Activated T-helper 2 cell treated with anti-CD3 and anti-CD28 coated beads, Interferon-gamma antibody, Interleukin-2, Interleukin-4, amounts not matched to agents 10 μg/mL and 5 μg/mL and 100 μg/mL, durations not matched to agents 14 hours and 24 hours and 36 hours (primary cell): ENCODE measurements around the gene LTK. TPM values are rescaled to one million over a fixed set of nuclear protein-coding genes. Genes with fewer than 3 reads are reported as not detected.
A peak's percentile ranks its signal among the peaks of the same experiment; 100 is the strongest.

Source experiments
- DNase-seq: peaks from one replicate; pipeline ENCODE4 v3.0.0; 2021; ENCODE audit warnings: low spot score
- H3K27ac Mint-ChIP-seq: one replicate; pipeline ENCODE4 v1.8.0; 2021; ENCODE audit warnings: mixed read lengths
- H3K27me3 Mint-ChIP-seq: one replicate; pipeline ENCODE4 v1.8.0; 2021; ENCODE audit warnings: low read depth, mixed read lengths
- H3K36me3 Mint-ChIP-seq: one replicate; pipeline ENCODE4 v1.8.0; 2021; ENCODE audit warnings: low read depth, mixed read lengths
- H3K4me1 Mint-ChIP-seq: one replicate; pipeline ENCODE4 v1.8.0; 2021; ENCODE audit warnings: low read depth, mixed read lengths
- H3K4me3 Mint-ChIP-seq: one replicate; pipeline ENCODE4 v1.8.0; 2021; ENCODE audit warnings: low read depth, mild to moderate bottlenecking, moderate library complexity, mixed read lengths
- H3K9me3 Mint-ChIP-seq: one replicate; pipeline ENCODE4 v1.8.0; 2021; ENCODE audit warnings: mixed read lengths
- intact Hi-C: fragments of 100-400 bp; cut with micrococcal nuclease; formaldehyde crosslinking; loops from one replicate; pipeline ENCODE4 v1.15.1; 2023
- total RNA-seq: library from RNA; stranded (reverse); gene quantifications from 2 replicates; pipeline ENCODE4 v1.2.3, GENCODE V29; 2022

LTK gene
- total RNA-seq, 1 donor from 2014 or later: 0.18 TPM

DNA sequence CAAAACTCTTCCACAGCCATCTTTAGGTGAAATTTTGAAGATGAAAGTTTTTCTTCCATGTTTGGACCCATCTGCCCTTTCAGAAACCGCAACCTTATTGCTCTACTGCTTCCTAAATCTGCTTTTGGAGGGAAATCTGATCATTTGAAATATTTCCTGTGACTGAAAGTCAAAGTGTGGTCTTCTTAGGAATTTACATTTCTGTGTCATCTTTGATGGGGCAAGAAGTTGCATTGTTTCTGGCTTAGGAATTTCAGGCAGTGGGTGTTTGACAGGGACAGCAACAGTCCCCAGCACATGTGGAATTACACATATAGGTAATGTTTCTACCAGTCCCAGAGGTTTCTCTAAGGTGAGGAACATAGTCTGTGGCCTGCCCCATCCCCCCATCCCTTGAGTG lies 40.1 kb upstream of the LTK start:
- peaks cover 22% of the 10 kb centered on the region for H3K27me3 Mint-ChIP-seq
- DNase-seq: no peak
- no peaks in the 10 kb centered on the region for H3K9me3 Mint-ChIP-seq
- no peaks in the 10 kb centered on the region for H3K36me3 Mint-ChIP-seq
- intact Hi-C loops: no loop called here
- H3K4me3 Mint-ChIP-seq: no peak overlapping the region
- peaks cover 17% of the 10 kb centered on the region for H3K4me1 Mint-ChIP-seq
- H3K27ac Mint-ChIP-seq: no peak overlapping the region

DNA sequence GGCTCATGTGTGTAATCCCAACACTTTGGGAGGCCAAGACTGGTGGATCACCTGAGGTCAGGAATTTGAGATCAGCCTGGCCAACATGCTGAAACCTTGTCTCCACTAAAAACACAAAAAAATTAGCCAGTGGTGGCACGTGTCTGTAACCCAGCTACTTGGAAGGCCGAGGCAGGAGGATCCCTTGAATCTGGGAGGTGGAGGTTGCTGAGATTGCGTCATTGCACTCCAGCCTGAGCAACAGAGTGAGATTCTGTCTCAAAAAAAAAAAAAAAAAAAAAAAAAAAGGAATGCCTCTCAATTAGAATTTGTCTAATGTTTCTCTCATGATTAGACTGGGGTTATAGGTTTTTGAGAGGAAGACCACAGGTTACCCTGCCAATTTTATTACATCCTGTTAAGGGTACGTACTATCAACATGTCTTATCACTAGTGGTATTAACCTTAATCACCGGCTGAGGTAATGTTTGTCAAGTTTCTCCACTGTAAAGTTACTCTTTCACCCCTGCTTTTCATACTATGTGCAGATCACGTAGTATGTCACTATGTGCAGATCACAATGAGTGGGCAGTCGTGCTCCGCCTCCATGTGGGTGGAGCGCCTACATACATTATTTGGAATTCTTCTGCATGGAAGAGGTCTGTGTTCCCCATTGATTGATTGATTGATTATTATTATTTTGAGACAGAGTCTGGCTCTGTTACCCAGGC lies 36.6 kb upstream of the LTK start:
- H3K4me1 Mint-ChIP-seq: peaks cover 5% of the 10 kb centered on the region
- no peak overlapping the region for H3K4me3 Mint-ChIP-seq
- intact Hi-C loops: no loop called here
- H3K27me3 Mint-ChIP-seq: peaks cover 8% of the 10 kb centered on the region
- no peak for DNase-seq
- H3K9me3 Mint-ChIP-seq: no peaks in the 10 kb centered on the region
- H3K36me3 Mint-ChIP-seq: no peaks in the 10 kb centered on the region
- H3K27ac Mint-ChIP-seq: no peak overlapping the region

DNA sequence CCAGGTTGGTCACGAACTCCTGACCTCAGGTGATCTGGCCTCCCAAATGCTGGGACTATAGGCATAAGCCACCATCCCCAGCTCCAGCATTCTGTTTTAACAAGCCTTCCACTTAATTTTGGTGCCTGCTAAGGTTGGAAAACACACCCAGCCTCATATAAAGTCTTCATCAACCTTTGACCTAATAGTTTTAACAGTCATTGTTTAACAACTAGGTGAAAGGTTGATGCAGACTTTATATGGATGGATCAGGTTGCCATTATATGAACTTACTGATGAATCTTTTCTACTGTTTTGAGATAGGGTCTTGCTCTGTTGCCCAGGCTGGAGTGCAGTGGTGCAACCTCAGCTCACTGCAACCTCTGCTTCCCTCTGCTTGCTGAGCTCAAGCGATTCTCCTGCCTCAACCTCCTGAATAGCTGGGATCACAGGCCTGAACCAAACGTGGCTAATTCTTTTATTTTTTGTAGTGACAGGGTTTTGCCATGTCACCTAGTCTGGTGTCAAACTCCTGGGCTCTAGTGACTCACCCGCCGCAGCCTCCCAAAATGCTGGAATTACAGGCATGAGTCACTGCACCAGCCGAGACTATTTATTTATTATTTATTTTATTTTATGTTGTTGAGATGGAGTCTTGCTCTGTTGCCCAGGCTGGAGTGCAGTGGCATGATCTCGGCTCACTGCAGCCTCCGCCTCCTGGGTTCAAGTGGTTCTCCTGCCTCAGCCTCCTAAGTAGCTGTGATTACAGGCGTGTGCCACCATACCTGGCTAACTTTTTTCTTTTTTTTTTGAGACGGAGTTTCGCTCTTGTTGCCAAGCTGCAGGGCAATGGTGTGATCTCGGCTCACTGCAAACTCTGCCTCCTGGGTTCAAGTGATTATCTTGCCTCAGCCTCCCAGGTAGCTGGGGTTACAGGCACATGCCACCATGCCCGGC lies 33.5 kb upstream of the LTK start:
- H3K27ac Mint-ChIP-seq: no peak overlapping the region
- no peak overlapping the region for H3K4me3 Mint-ChIP-seq
- intact Hi-C loops: no loop called here
- H3K36me3 Mint-ChIP-seq: no peaks in the 10 kb centered on the region
- H3K9me3 Mint-ChIP-seq: no peaks in the 10 kb centered on the region
- DNase-seq: no peak
- H3K4me1 Mint-ChIP-seq: peaks cover 11% of the 10 kb centered on the region
- H3K27me3 Mint-ChIP-seq: no peaks in the 10 kb centered on the region

DNA sequence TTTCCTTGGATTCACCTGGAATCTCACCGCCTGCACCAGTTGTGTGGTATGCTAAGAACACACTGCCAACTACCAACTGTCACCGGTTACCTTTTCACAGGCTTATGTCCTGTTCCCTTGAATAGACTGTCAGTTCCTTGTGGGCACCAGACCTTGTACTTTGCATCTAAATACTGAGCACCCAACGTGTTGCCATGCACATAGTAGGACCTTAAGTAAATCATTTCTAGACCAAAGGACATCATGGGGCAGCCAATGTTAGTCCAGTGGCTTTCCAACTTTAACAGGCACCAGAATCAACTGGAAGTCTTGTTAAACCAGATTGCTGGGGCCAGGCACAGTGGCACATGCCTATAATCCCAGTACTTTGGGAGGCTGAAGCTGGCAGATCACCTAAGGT lies 31.6 kb upstream of the LTK start:
- no peaks in the 10 kb centered on the region for H3K36me3 Mint-ChIP-seq
- intact Hi-C loops: loop anchor here (2.0 kb wide), 1 partner anchor 32 kb away; the partner anchor contains the start of gene LTK
- peak overlapping the region; percentile 97 for H3K4me3 Mint-ChIP-seq
- no peaks in the 10 kb centered on the region for H3K9me3 Mint-ChIP-seq
- H3K27me3 Mint-ChIP-seq: no peaks in the 10 kb centered on the region
- no peak for DNase-seq
- no peak overlapping the region for H3K27ac Mint-ChIP-seq
- H3K4me1 Mint-ChIP-seq: peaks cover 13% of the 10 kb centered on the region

DNA sequence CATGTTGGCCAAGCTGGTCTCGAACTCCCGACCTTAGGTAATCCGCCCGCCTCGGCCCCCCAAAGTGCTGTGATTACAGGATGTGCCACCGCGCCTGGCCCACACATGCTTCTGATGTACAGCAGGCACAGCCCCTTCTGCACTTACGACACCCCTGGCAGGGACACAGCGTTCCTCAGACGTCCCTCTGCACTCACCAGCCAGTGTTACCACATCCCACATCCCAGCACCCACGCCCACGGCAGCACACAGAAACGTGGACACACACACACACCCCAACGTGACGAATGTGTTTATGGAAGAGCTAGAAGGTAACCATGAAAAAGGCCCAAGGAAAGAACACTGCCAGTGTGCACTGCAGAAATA lies 31.0 kb upstream of the LTK start:
- no peak for DNase-seq
- H3K27ac Mint-ChIP-seq: peak overlapping the region; percentile 42
- H3K9me3 Mint-ChIP-seq: no peaks in the 10 kb centered on the region
- H3K4me1 Mint-ChIP-seq: peaks cover 13% of the 10 kb centered on the region
- no peaks in the 10 kb centered on the region for H3K27me3 Mint-ChIP-seq
- peak overlapping the region; percentile 97 for H3K4me3 Mint-ChIP-seq
- no peaks in the 10 kb centered on the region for H3K36me3 Mint-ChIP-seq
- intact Hi-C loops: loop anchor here (1.0 to 2.0 kb wide), 2 partner anchors 14 to 32 kb away; partner anchors contain the start of gene LTK

DNA sequence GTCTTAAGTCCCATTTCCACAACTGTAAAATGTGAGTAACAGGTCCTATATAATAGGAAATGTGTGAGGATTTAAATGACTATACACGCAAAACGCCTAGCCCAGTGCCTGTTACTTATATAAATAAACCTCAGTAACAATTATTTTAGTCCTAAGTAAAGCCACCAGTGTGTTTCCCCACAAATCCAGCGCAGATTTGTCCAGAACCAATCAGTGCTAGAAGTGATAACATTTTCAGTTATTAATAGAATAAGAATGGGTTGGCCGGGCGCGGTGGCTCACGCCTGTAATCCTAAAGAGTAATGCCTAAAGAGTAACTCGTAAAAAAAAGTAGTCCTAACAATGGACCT lies 29.9 kb upstream of the LTK start:
- H3K4me1 Mint-ChIP-seq: peaks cover 16% of the 10 kb centered on the region
- H3K4me3 Mint-ChIP-seq: peak overlapping the region; percentile 97
- no peaks in the 10 kb centered on the region for H3K9me3 Mint-ChIP-seq
- no peaks in the 10 kb centered on the region for H3K27me3 Mint-ChIP-seq
- H3K36me3 Mint-ChIP-seq: peaks cover 2% of the 10 kb centered on the region
- no peak for DNase-seq
- peak overlapping the region; percentile 85 for H3K27ac Mint-ChIP-seq
- intact Hi-C loops: no loop called here

DNA sequence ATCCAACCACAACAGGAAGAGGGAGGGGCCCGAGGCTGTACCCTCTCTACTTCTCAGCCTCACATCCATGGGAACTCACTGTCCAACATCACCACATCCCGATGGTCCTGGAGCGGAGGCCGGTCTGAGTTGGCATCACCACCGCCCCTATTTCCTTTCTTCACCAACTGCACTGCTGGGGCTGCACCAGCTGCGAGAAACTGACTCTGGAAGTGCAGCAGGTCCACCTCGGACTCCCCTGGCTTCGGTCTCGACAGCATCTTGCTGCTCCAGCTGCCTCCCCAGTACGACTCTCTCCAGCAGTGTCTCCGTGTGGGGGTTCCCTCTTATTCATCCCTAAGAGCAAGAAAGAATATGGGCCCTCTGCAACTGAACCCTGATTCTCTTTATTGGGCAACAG lies 23.2 kb upstream of the LTK start:
- Mint-ChIP-seq H3K4me3 (no peak overlapping the region), H3K36me3 (peaks cover 32% of the 10 kb centered on the region), H3K9me3 (no peaks in the 10 kb centered on the region), H3K27me3 (no peaks in the 10 kb centered on the region), H3K4me1 (peaks cover 18% of the 10 kb centered on the region), H3K27ac (no peak overlapping the region)
- intact Hi-C loops: no loop called here
- no peak for DNase-seq

DNA sequence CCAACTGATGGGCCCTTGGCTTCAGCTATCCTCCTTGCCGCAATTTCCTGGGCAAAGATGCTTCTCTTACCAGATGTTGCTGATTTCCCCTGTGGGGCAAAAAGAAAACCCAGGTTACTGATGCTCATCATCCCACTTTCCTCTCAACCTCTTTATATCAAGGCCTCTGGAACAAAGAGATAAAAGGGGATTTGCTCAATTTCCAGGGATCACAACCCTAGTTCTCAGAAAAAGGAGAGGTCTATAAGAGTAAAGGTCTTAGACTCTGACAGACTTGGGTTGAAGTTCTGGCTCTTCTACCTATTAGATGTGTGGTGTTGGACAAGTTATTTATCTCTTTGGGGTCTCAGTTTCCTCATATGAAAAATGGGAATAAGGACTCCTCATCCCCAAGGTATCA lies 21.9 kb upstream of the LTK start:
- peaks cover 39% of the 10 kb centered on the region for H3K36me3 Mint-ChIP-seq

DNA sequence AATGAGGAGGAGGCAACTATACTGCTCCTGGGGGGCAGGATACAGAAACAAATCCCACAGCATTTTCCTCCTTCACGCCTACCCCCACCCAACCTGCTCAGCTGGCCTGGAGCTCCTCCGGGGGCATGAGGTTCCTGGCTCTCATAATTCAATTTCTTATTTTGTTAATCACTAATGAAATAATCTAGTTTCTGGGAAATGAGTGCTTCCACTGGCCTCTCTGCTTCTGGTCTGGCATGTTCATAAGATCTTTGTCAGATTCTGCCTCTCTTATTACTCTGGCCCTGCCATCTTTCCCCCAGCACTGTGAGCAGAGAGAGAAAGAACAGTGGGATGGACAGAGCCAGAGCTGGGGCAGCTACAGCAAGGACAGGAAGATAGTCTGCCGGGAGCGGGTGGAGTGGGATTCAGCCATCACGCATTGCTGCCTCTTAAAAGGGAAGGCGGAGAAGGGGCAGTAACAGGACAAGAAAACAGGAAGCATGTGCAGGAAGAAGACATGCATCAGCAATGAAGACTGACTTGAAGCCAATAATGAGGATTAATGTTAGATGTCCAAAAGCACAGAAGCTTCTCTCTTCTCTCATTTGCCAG lies 16.8 kb upstream of the LTK start:
- no peaks in the 10 kb centered on the region for H3K9me3 Mint-ChIP-seq
- peaks cover 49% of the 10 kb centered on the region for H3K36me3 Mint-ChIP-seq
- intact Hi-C loops: no loop called here
- no peak for DNase-seq
- H3K4me3 Mint-ChIP-seq: no peak overlapping the region
- no peaks in the 10 kb centered on the region for H3K4me1 Mint-ChIP-seq
- H3K27me3 Mint-ChIP-seq: no peaks in the 10 kb centered on the region
- no peak overlapping the region for H3K27ac Mint-ChIP-seq

More for the DNA sequence above, 21.9 kb upstream of the LTK start:
- H3K27me3 Mint-ChIP-seq: no peaks in the 10 kb centered on the region
- H3K4me1 Mint-ChIP-seq: peaks cover 16% of the 10 kb centered on the region
- H3K9me3 Mint-ChIP-seq: no peaks in the 10 kb centered on the region
- H3K27ac Mint-ChIP-seq: no peak overlapping the region
- H3K4me3 Mint-ChIP-seq: no peak overlapping the region
- DNase-seq: no peak
- intact Hi-C loops: no loop called here

DNA sequence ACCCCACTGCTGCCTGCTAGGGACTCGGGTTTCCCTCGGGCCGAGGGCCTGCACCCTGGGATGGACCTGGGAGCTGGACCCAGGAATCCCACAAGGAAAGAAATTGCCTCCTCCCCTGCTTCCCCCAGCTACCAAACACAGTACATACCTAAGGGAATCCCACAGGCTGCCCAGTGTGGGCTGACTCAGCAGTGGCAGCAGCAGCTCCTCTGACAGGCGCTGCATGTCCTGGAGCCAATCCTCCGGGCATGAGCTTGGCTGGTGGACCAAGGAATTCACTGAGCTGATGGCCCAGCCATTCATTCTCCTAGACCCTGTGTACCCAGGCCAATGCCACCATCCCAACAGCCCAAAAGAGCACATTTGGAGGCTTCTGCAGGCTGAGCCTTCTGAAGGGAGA lies 9.5 kb upstream of the LTK start:
- peaks cover 28% of the 10 kb centered on the region for H3K36me3 Mint-ChIP-seq
- intact Hi-C loops: no loop called here
- H3K9me3 Mint-ChIP-seq: no peaks in the 10 kb centered on the region
- DNase-seq: no peak
- no peak overlapping the region for H3K27ac Mint-ChIP-seq
- H3K27me3 Mint-ChIP-seq: no peaks in the 10 kb centered on the region
- no peak overlapping the region for H3K4me3 Mint-ChIP-seq
- H3K4me1 Mint-ChIP-seq: no peaks in the 10 kb centered on the region

DNA sequence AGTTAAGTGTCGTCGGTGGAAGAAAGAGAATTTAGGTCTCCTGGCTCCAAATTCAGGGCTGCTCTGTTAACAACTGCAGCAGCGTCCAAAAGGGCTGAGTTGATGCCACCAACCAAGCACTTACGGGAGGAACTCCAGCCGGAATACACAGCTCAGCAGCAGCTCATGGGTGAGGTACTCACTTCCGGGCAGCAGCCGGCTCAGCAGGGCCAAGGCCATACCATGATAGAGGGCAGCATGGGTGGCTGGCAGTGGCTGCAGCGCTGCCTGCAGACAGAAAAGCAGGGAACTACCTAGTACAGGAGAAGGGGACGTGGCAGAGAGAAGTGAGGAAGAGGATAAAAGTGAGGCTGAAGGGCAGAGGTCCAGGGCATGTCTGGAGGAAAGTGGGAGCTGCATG lies 8.0 kb upstream of the LTK start:
- intact Hi-C loops: no loop called here
- peaks cover 25% of the 10 kb centered on the region for H3K36me3 Mint-ChIP-seq
- no peaks in the 10 kb centered on the region for H3K27me3 Mint-ChIP-seq
- H3K4me3 Mint-ChIP-seq: no peak overlapping the region
- H3K9me3 Mint-ChIP-seq: no peaks in the 10 kb centered on the region
- no peaks in the 10 kb centered on the region for H3K4me1 Mint-ChIP-seq
- no peak for DNase-seq
- no peak overlapping the region for H3K27ac Mint-ChIP-seq

DNA sequence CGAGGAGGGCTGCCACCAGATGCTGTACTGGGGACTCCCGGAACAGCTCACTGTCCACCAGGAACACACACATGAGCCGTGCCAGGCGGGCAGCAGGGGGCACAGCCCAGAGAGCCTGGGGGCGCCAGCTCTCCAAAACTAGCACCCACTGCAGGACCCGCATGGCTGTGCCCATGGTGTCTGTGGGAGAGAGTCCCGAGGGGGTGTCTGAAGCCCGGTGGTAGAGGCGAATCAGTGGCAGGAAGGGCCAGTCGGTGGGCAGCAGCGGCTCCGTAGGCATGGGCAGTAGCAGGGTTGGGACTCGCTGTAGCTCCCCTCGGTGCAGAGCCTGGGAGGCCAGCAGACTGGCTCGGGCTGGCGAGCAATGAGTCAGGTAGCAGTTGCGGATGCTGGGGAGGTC lies 7.0 kb upstream of the LTK start:
- H3K4me1 Mint-ChIP-seq: no peaks in the 10 kb centered on the region
- H3K9me3 Mint-ChIP-seq: no peaks in the 10 kb centered on the region
- no peaks in the 10 kb centered on the region for H3K27me3 Mint-ChIP-seq
- DNase-seq: no peak
- H3K27ac Mint-ChIP-seq: no peak overlapping the region
- no peak overlapping the region for H3K4me3 Mint-ChIP-seq
- peaks cover 23% of the 10 kb centered on the region for H3K36me3 Mint-ChIP-seq
- intact Hi-C loops: no loop called here

DNA sequence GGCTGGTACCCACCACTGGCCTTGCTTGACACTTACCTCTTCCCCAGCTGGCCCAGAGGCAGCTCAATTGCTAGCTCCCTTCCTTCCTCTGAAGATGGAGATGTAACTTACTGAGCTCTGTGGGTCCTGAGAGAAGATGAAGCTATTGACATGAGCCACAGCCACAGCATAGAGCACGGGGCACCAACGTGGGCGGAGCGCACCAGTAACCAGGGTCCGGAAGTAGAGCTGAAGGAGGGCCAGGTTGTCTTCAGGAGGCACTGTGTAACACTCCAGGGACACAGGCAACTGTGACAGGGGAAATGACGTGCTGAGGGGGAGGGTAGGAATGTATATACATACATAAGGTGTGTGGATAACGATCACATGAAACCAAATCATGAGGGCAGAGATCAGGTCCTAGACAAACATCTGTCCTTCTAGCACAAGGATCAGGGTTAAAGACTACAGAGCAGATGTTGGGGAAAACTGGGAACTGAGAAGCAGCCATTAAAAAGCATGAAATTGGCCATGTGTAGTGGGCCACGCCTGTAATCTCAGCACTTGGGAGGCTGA lies 4.3 kb upstream of the LTK start:
- no peaks in the 10 kb centered on the region for H3K9me3 Mint-ChIP-seq
- H3K27ac Mint-ChIP-seq: no peak overlapping the region
- H3K36me3 Mint-ChIP-seq: peaks cover 26% of the 10 kb centered on the region
- no peak overlapping the region for H3K4me3 Mint-ChIP-seq
- DNase-seq: no peak
- peaks cover 14% of the 10 kb centered on the region for H3K4me1 Mint-ChIP-seq
- peaks cover 8% of the 10 kb centered on the region for H3K27me3 Mint-ChIP-seq
- intact Hi-C loops: no loop called here
